Measurements from ENCODE around the gene KRCC1.
"Not testable (repeated sequence)": the region's sequence is repeated elsewhere in the genome, so short reads cannot be mapped to it uniquely, and the experiment has no call there.

KRCC1 gene

GRCh38 chr2:87992569-87992968 is 63.0 kb downstream of the KRCC1 start:
- not testable (repeated sequence) for H3K4me3 ChIP-seq (ENCODE audit: insufficient read depth in 1 of 2, low read depth in 1 of 2, low read length in 2 of 2); H2BK120ac ChIP-seq (ENCODE audit: low read depth, low read length); H3K27me3 ChIP-seq (ENCODE audit: control insufficient read depth in 1 of 2, insufficient read depth in 1 of 2, low read length in 2 of 2); H4K91ac ChIP-seq (ENCODE audit: low read length); H3K36me3 ChIP-seq (ENCODE audit: control insufficient read depth in 1 of 2, insufficient read depth in 2 of 2, low read depth in 1 of 2, low read length in 2 of 2); H3K9ac ChIP-seq (ENCODE audit: low read length); H3K18ac ChIP-seq (ENCODE audit: low read depth in 1 of 2, low read length in 2 of 2); H3K4ac ChIP-seq (ENCODE audit: low read depth in 1 of 2, low read length in 2 of 2); H3K27ac ChIP-seq (ENCODE audit: low read length, poor library complexity, severe bottlenecking); H2AK5ac ChIP-seq (ENCODE audit: low read length, severe bottlenecking); H3K4me2 ChIP-seq (ENCODE audit: low read length, poor library complexity, severe bottlenecking); DNase-seq; H3K23ac ChIP-seq (ENCODE audit: low read length in 2 of 2); H3K79me1 ChIP-seq (replicated peaks; ENCODE audit: low read length, poor library complexity, severe bottlenecking); H3K14ac ChIP-seq (ENCODE audit: low read length in 2 of 2); H2BK15ac ChIP-seq (ENCODE audit: low read depth, poor library complexity, severe bottlenecking); H3K9me3 ChIP-seq (ENCODE audit: control insufficient read depth, low read length); H2AFZ ChIP-seq (ENCODE audit: low read depth, low read length); H4K8ac ChIP-seq (ENCODE audit: low read length); H2BK12ac ChIP-seq (ENCODE audit: low read length in 2 of 2); H3K4me1 ChIP-seq (ENCODE audit: control insufficient read depth, insufficient read depth, low read depth, low read length); H2BK5ac ChIP-seq (ENCODE audit: low read depth, low read length, poor library complexity, severe bottlenecking)
- WGBS: no CpG with 5 or more reads among the region's 3 CpGs

GRCh38 chr2:87987473-87987872 is 68.1 kb downstream of the KRCC1 start:
- not testable (repeated sequence) for H2AFZ ChIP-seq (ENCODE audit: low read depth, low read length); H3K4me1 ChIP-seq (ENCODE audit: control insufficient read depth, insufficient read depth, low read depth, low read length); H2BK120ac ChIP-seq (ENCODE audit: low read depth, low read length); H3K27me3 ChIP-seq (ENCODE audit: control insufficient read depth in 1 of 2, insufficient read depth in 1 of 2, low read length in 2 of 2); DNase-seq; H4K8ac ChIP-seq (ENCODE audit: low read length); H3K4ac ChIP-seq (ENCODE audit: low read depth in 1 of 2, low read length in 2 of 2); H3K14ac ChIP-seq (ENCODE audit: low read length in 2 of 2); H4K91ac ChIP-seq (ENCODE audit: low read length); H3K9ac ChIP-seq (ENCODE audit: low read length); H3K79me1 ChIP-seq (replicated peaks; ENCODE audit: low read length, poor library complexity, severe bottlenecking); H2BK5ac ChIP-seq (ENCODE audit: low read depth, low read length, poor library complexity, severe bottlenecking); H3K9me3 ChIP-seq (ENCODE audit: control insufficient read depth, low read length); H3K4me2 ChIP-seq (ENCODE audit: low read length, poor library complexity, severe bottlenecking); H2BK12ac ChIP-seq (ENCODE audit: low read length in 2 of 2); H3K4me3 ChIP-seq (ENCODE audit: insufficient read depth in 1 of 2, low read depth in 1 of 2, low read length in 2 of 2); H2BK15ac ChIP-seq (ENCODE audit: low read depth, poor library complexity, severe bottlenecking); H3K27ac ChIP-seq (ENCODE audit: low read length, poor library complexity, severe bottlenecking); H3K36me3 ChIP-seq (ENCODE audit: control insufficient read depth in 1 of 2, insufficient read depth in 2 of 2, low read depth in 1 of 2, low read length in 2 of 2); H3K18ac ChIP-seq (ENCODE audit: low read depth in 1 of 2, low read length in 2 of 2); H2AK5ac ChIP-seq (ENCODE audit: low read length, severe bottlenecking); H3K23ac ChIP-seq (ENCODE audit: low read length in 2 of 2)
- WGBS: no CpG with 5 or more reads among the region's 1 CpG

GRCh38 chr2:87985902-87986301 is 69.7 kb downstream of the KRCC1 start:
- not testable (repeated sequence) for H2AK5ac ChIP-seq (ENCODE audit: low read length, severe bottlenecking); H2BK15ac ChIP-seq (ENCODE audit: low read depth, poor library complexity, severe bottlenecking); H3K18ac ChIP-seq (ENCODE audit: low read depth in 1 of 2, low read length in 2 of 2); H4K8ac ChIP-seq (ENCODE audit: low read length); H2BK5ac ChIP-seq (ENCODE audit: low read depth, low read length, poor library complexity, severe bottlenecking); H2BK120ac ChIP-seq (ENCODE audit: low read depth, low read length); H3K9me3 ChIP-seq (ENCODE audit: control insufficient read depth, low read length); H2BK12ac ChIP-seq (ENCODE audit: low read length in 2 of 2); H3K4me3 ChIP-seq (ENCODE audit: insufficient read depth in 1 of 2, low read depth in 1 of 2, low read length in 2 of 2); H3K9ac ChIP-seq (ENCODE audit: low read length); H3K4ac ChIP-seq (ENCODE audit: low read depth in 1 of 2, low read length in 2 of 2); H3K4me2 ChIP-seq (ENCODE audit: low read length, poor library complexity, severe bottlenecking); H3K36me3 ChIP-seq (ENCODE audit: control insufficient read depth in 1 of 2, insufficient read depth in 2 of 2, low read depth in 1 of 2, low read length in 2 of 2); H2AFZ ChIP-seq (ENCODE audit: low read depth, low read length); H3K27me3 ChIP-seq (ENCODE audit: control insufficient read depth in 1 of 2, insufficient read depth in 1 of 2, low read length in 2 of 2); H3K14ac ChIP-seq (ENCODE audit: low read length in 2 of 2); DNase-seq; H3K79me1 ChIP-seq (replicated peaks; ENCODE audit: low read length, poor library complexity, severe bottlenecking); H3K4me1 ChIP-seq (ENCODE audit: control insufficient read depth, insufficient read depth, low read depth, low read length); H3K27ac ChIP-seq (ENCODE audit: low read length, poor library complexity, severe bottlenecking); H4K91ac ChIP-seq (ENCODE audit: low read length); H3K23ac ChIP-seq (ENCODE audit: low read length in 2 of 2)
- 80% methylated on average over 3 of the region's 5 CpGs for WGBS

GRCh38 chr2:87981182-87981581 is 74.4 kb downstream of the KRCC1 start:
- not testable (repeated sequence) for DNase-seq; H3K27me3 ChIP-seq (ENCODE audit: control insufficient read depth in 1 of 2, insufficient read depth in 1 of 2, low read length in 2 of 2); H2BK15ac ChIP-seq (ENCODE audit: low read depth, poor library complexity, severe bottlenecking); H2BK12ac ChIP-seq (ENCODE audit: low read length in 2 of 2); H3K4me2 ChIP-seq (ENCODE audit: low read length, poor library complexity, severe bottlenecking); H2AK5ac ChIP-seq (ENCODE audit: low read length, severe bottlenecking); H3K9ac ChIP-seq (ENCODE audit: low read length); H3K4me1 ChIP-seq (ENCODE audit: control insufficient read depth, insufficient read depth, low read depth, low read length); H3K79me1 ChIP-seq (replicated peaks; ENCODE audit: low read length, poor library complexity, severe bottlenecking); H3K27ac ChIP-seq (ENCODE audit: low read length, poor library complexity, severe bottlenecking); H2BK5ac ChIP-seq (ENCODE audit: low read depth, low read length, poor library complexity, severe bottlenecking); H3K36me3 ChIP-seq (ENCODE audit: control insufficient read depth in 1 of 2, insufficient read depth in 2 of 2, low read depth in 1 of 2, low read length in 2 of 2); H4K91ac ChIP-seq (ENCODE audit: low read length); H3K4me3 ChIP-seq (ENCODE audit: insufficient read depth in 1 of 2, low read depth in 1 of 2, low read length in 2 of 2); H3K4ac ChIP-seq (ENCODE audit: low read depth in 1 of 2, low read length in 2 of 2); H3K23ac ChIP-seq (ENCODE audit: low read length in 2 of 2); H2AFZ ChIP-seq (ENCODE audit: low read depth, low read length); H3K9me3 ChIP-seq (ENCODE audit: control insufficient read depth, low read length); H4K8ac ChIP-seq (ENCODE audit: low read length); H3K14ac ChIP-seq (ENCODE audit: low read length in 2 of 2); H3K18ac ChIP-seq (ENCODE audit: low read depth in 1 of 2, low read length in 2 of 2); H2BK120ac ChIP-seq (ENCODE audit: low read depth, low read length)
- no CpG with 5 or more reads among the region's 3 CpGs for WGBS

Measured in mesenchymal stem cell (in vitro differentiated cells and primary cell).